ENCODE results near the gene RCOR3.

DNA sequence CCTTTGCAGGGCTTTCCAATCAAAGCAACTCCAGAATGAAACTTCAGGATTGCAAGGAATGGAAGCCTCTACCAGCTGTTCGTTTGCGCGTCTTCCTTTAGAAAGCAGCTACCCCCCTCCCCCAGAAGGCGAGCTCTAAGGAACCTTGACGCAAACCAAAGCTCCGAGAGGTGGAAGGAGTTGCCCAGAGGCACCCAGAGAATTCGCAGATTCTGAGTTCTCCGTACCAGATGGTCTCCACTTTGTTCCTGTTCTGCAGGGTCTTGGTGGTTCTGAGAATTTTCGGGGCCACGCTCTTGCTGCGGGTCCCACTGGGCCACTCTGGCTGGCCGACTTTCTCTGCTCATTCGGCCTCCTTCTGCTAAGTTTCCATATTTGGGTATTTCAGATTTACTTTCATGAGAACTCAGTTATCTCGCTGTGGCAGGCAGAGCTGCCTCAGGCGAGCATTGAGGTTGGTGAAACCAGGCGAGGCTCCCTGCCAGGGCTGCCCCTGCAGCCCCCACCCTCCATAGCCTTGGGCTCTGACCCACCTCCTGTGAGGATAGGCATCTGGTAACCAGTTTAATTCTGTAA, 68.3 kb downstream of the RCOR3 start:
- TF ChIP-seq CTCF (IDR thresholded peaks at IDR 0.05; ENCODE audit: low read depth, low read length) (no peak), EZH2phosphoT487 (IDR thresholded peaks at IDR 0.05; ENCODE audit: low read depth) (no peak)

Data from OCI-LY3 (cell line).